Skeletal muscle cell (primary cell): ENCODE results near the gene TENM3.

Experiments
- DNase-seq: peaks from one replicate; pipeline ENCODE4 v3.0.0-alpha.2; 2010; ENCODE audit warnings: low read depth
- H3K4me3 ChIP-seq: 2 replicates; pipeline ENCODE4 v1.5.1; 2011; ENCODE audit warnings: low read depth, mild to moderate bottlenecking, control low read depth, low read length, moderate library complexity

The TENM3 gene

GRCh38 chr4:182246401-182247205, 3.4 kb downstream of the TENM3 start:
- no peak for DNase-seq
- no peak overlapping the region for H3K4me3 ChIP-seq

- DNase-seq = no peak
- H3K4me3 ChIP-seq = no peak overlapping the region
These were observed 5.1 kb downstream of the TENM3 start for GRCh38 chr4:182248295-182248694.

- no peak overlapping the region for H3K4me3 ChIP-seq
- DNase-seq = no peak
These were observed 7.2 kb downstream of the TENM3 start for GRCh38 chr4:182250446-182250845.

GRCh38 chr4:182251116-182251515, 7.9 kb downstream of the TENM3 start:
- no peak overlapping the region for H3K4me3 ChIP-seq
- no peak for DNase-seq

GRCh38 chr4:182252220-182252619, 9.0 kb downstream of the TENM3 start:
- no peak for DNase-seq

GRCh38 chr4:182254026-182254780, 11.0 kb downstream of the TENM3 start:
- DNase-seq = no peak
- H3K4me3 ChIP-seq = no peak overlapping the region

More at GRCh38 chr4:182252220-182252619, 9.0 kb downstream of the TENM3 start:
- no peak overlapping the region for H3K4me3 ChIP-seq

GRCh38 chr4:182255441-182256190, 12.4 kb downstream of the TENM3 start:
- H3K4me3 ChIP-seq = no peak overlapping the region
- DNase-seq = no peak

- no peak for DNase-seq
- H3K4me3 ChIP-seq = no peak overlapping the region
These were observed 13.8 kb downstream of the TENM3 start for GRCh38 chr4:182257016-182257415.

- no peak for DNase-seq
- no peak overlapping the region for H3K4me3 ChIP-seq
These were observed 14.3 kb downstream of the TENM3 start for GRCh38 chr4:182257503-182257902.

GRCh38 chr4:182258441-182259000, 15.3 kb downstream of the TENM3 start:
- no peak for DNase-seq
- H3K4me3 ChIP-seq = no peak overlapping the region

- no peak overlapping the region for H3K4me3 ChIP-seq
- no peak for DNase-seq
These were observed 18.5 kb downstream of the TENM3 start for GRCh38 chr4:182261651-182262223.

GRCh38 chr4:182263562-182263961, 20.4 kb downstream of the TENM3 start:
- DNase-seq = no peak

GRCh38 chr4:182264139-182264752, 21.0 kb downstream of the TENM3 start:
- DNase-seq = no peak
- H3K4me3 ChIP-seq = no peak overlapping the region

More at GRCh38 chr4:182263562-182263961, 20.4 kb downstream of the TENM3 start:
- H3K4me3 ChIP-seq = no peak overlapping the region

- no peak overlapping the region for H3K4me3 ChIP-seq
- no peak for DNase-seq
These were observed 22.7 kb downstream of the TENM3 start for GRCh38 chr4:182265881-182266280.

- DNase-seq = no peak
- no peak overlapping the region for H3K4me3 ChIP-seq
These were observed 23.8 kb downstream of the TENM3 start for GRCh38 chr4:182267048-182267447.

GRCh38 chr4:182268966-182269365, 25.8 kb downstream of the TENM3 start:
- DNase-seq = no peak
- H3K4me3 ChIP-seq = no peak overlapping the region

- no peak for DNase-seq
- H3K4me3 ChIP-seq = no peak overlapping the region
These were observed 28.5 kb downstream of the TENM3 start for GRCh38 chr4:182271731-182272130.

- no peak overlapping the region for H3K4me3 ChIP-seq
These were observed 28.9 kb downstream of the TENM3 start for GRCh38 chr4:182272151-182272550.

More at GRCh38 chr4:182272151-182272550, 28.9 kb downstream of the TENM3 start:
- DNase-seq = no peak
